Immature natural killer cell (primary cell): Measurements from ENCODE around the gene AVPR1B. TPM values are rescaled to one million over a fixed set of nuclear protein-coding genes. Genes with fewer than 3 reads are reported as not detected.
"Not testable (repeated sequence)": the region's sequence is repeated elsewhere in the genome, so short reads cannot be mapped to it uniquely, and the experiment has no call there.

Experiments used
- DNase-seq, 3 donors: peaks; one replicate each; pipeline ENCODE4 v3.0.0; 2022; ENCODE audit warnings: mixed read lengths in 1 of 3
- H3K27ac Mint-ChIP-seq, 6 donors: one replicate each; pipeline ENCODE4 v1.8.0; 2020; ENCODE audit warnings: mixed read lengths in 6 of 6, mild to moderate bottlenecking in 5 of 6, inconsistent platforms in 4 of 6, moderate library complexity in 3 of 6
- H3K27me3 Mint-ChIP-seq, 3 donors: one replicate each; pipeline ENCODE4 v1.8.0; 2020 to 2021; ENCODE audit warnings: low read depth in 3 of 3, mild to moderate bottlenecking in 3 of 3, mixed read lengths in 3 of 3, moderate library complexity in 3 of 3, inconsistent platforms in 1 of 3
- H3K36me3 Mint-ChIP-seq, 3 donors: one replicate each; pipeline ENCODE4 v1.8.0; 2020; ENCODE audit warnings: mixed read lengths in 3 of 3, inconsistent platforms in 2 of 3, mild to moderate bottlenecking in 2 of 3
- H3K4me1 Mint-ChIP-seq, 2 donors: one replicate each; pipeline ENCODE4 v1.8.0; 2020; ENCODE audit warnings: inconsistent platforms in 2 of 2, mild to moderate bottlenecking in 2 of 2, mixed read lengths in 2 of 2, moderate library complexity in 1 of 2
- H3K4me3 Mint-ChIP-seq, 5 donors: one replicate each; pipeline ENCODE4 v1.8.0; 2020; ENCODE audit warnings: mild to moderate bottlenecking in 5 of 5, mixed read lengths in 5 of 5, inconsistent platforms in 3 of 5, moderate library complexity in 3 of 5
- H3K9me3 Mint-ChIP-seq, 6 donors: one replicate each; pipeline ENCODE4 v1.8.0; 2020; ENCODE audit warnings: mild to moderate bottlenecking in 6 of 6, mixed read lengths in 6 of 6, inconsistent platforms in 4 of 6, moderate library complexity in 3 of 6
- polyA plus RNA-seq, 3 donors: library from polyadenylated mRNA; unstranded; fragments of 300-500 nt; fragmentation: Illumina TruSeq; gene quantifications; one replicate each; pipeline ENCODE4 v1.2.3, GENCODE V29; 2021

Gene AVPR1B
- polyA plus RNA-seq, 3 donors from 2014 or later, result not detected

GRCh38 chr1:206064001-206064400, 53.2 kb downstream of the AVPR1B start:
- not testable (repeated sequence) for H3K4me3 Mint-ChIP-seq, DNase-seq, H3K4me1 Mint-ChIP-seq, H3K36me3 Mint-ChIP-seq, H3K9me3 Mint-ChIP-seq, H3K27me3 Mint-ChIP-seq, H3K27ac Mint-ChIP-seq

GRCh38 chr1:206062464-206062863, 54.7 kb downstream of the AVPR1B start:
- Mint-ChIP-seq H3K36me3 (no peaks in the 10 kb centered on the region), H3K27me3 (peaks cover 1 to 9% (median 4%) of the 10 kb centered on the region in 3 donors), H3K4me1 (no peaks in the 10 kb centered on the region), H3K4me3 (no peak overlapping the region), H3K27ac (no peak overlapping the region), H3K9me3 (no peaks in the 10 kb centered on the region)
- no peak for DNase-seq

- H3K36me3 Mint-ChIP-seq, result no peaks in the 10 kb centered on the region
These were observed 56.3 kb downstream of the AVPR1B start for GRCh38 chr1:206060844-206061243.

More at GRCh38 chr1:206060844-206061243, 56.3 kb downstream of the AVPR1B start:
- Mint-ChIP-seq H3K27me3 (peaks cover 1 to 5% (median 4%) of the 10 kb centered on the region in 3 donors), H3K4me1 (no peaks in the 10 kb centered on the region), H3K9me3 (no peaks in the 10 kb centered on the region), H3K4me3 (no peak overlapping the region), H3K27ac (no peak overlapping the region)
- DNase-seq, result no peak

Other genes starting within 250 kb of the AVPR1B start
- gene SLC26A9, start 173.9 kb downstream of the AVPR1B start, polyA plus RNA-seq, result not detected
- gene RAB7B, start 114.0 kb downstream of the AVPR1B start, polyA plus RNA-seq, result under 1 TPM in 1 of 3 donors, not detected in 2; 0.07 TPM
- gene CTSE, start 93.5 kb downstream of the AVPR1B start, polyA plus RNA-seq, result not detected
- gene RHEX, start 64.2 kb downstream of the AVPR1B start, polyA plus RNA-seq, result 1 to 10 TPM in 1 of 3 donors, not detected in 2; 1.0 TPM
- 1 to 10 TPM; 1.8 to 3.2 (median 2.6) TPM for gene FAM72A, start 85.5 kb upstream of the AVPR1B start, polyA plus RNA-seq
- 10 to 100 TPM in 1 of 3 donors, 1 to 10 TPM in 2; 2.7 to 21.3 (median 2.9) TPM for gene SRGAP2, start 86.2 kb upstream of the AVPR1B start, polyA plus RNA-seq